ENCODE data around the gene DUOX1. TPM values are rescaled to one million over a fixed set of nuclear protein-coding genes. Genes with fewer than 3 reads are reported as not detected.
A peak's percentile ranks its signal among the peaks of the same experiment; 100 is the strongest.

DUOX1 gene
- total and polyA plus RNA-seq, 2 of the 13 experiments (the other 11 are each of a cell fraction or from before 2014, with no cell fraction given): 0.03 TPM; not detected in 1

- TF ChIP-seq ZFP36L2 (CRISPR knock-in tag; IDR thresholded peaks at IDR 0.05): no peak
- peak; percentile 11; the same call in 1 of the 2 replicates for TF ChIP-seq ZBTB7A (CRISPR knock-in tag; IDR thresholded peaks at IDR 0.05)
- no peak for TF ChIP-seq ZBTB20 (CRISPR knock-in tag; IDR thresholded peaks at IDR 0.05; ENCODE audit: borderline replicate concordance, low read depth)
- no peak for TF ChIP-seq WIZ (CRISPR knock-in tag; IDR thresholded peaks at IDR 0.05)
- 0 out of 2 replicates have a peak, but pooled peaks have one; percentile 70 for TF ChIP-seq KLF15 (CRISPR knock-in tag; IDR thresholded peaks at IDR 0.05; ENCODE audit: borderline replicate concordance)
- TF ChIP-seq ZNF546 (CRISPR knock-in tag; conservative IDR thresholded peaks at IDR 0.05): no peak
- TF ChIP-seq MAX (IDR thresholded peaks at IDR 0.05): peak; percentile 29
- TF ChIP-seq ZFP62 (CRISPR knock-in tag; IDR thresholded peaks at IDR 0.05): no peak
- TF ChIP-seq AFF4 (CRISPR knock-in tag; IDR thresholded peaks at IDR 0.05): no peak
- TF ChIP-seq TSC22D2 (CRISPR knock-in tag; IDR thresholded peaks at IDR 0.05; ENCODE audit: borderline replicate concordance): no peak
- peak; percentile 11; the same call in 1 of the 2 replicates for TF ChIP-seq ZNF564 (CRISPR knock-in tag; IDR thresholded peaks at IDR 0.05)
- TF ChIP-seq GATAD1 (CRISPR knock-in tag; IDR thresholded peaks at IDR 0.05): no peak
- no peak for TF ChIP-seq E2F2 (CRISPR knock-in tag; IDR thresholded peaks at IDR 0.05; ENCODE audit: borderline replicate concordance)
- peak; percentile 33; the same call in 1 of the 2 replicates for TF ChIP-seq ZNF263 (CRISPR knock-in tag; IDR thresholded peaks at IDR 0.05)
- no peak for TF ChIP-seq JARID2 (CRISPR knock-in tag; IDR thresholded peaks at IDR 0.05; ENCODE audit: insufficient replicate concordance)
- TF ChIP-seq ZNF513 (CRISPR knock-in tag; conservative IDR thresholded peaks at IDR 0.05): no peak
- peak; percentile 7; the same call in 1 of the 2 replicates for TF ChIP-seq ZNF441 (CRISPR knock-in tag; IDR thresholded peaks at IDR 0.05; ENCODE audit: borderline replicate concordance)
- peak; percentile 69 for TF ChIP-seq ZNF687 (CRISPR knock-in tag; IDR thresholded peaks at IDR 0.05)
- peak; percentile 11 for TF ChIP-seq ZEB1 (IDR thresholded peaks at IDR 0.05; ENCODE audit: insufficient replicate concordance, low read depth)
These were observed 69.5 kb downstream of the DUOX1 start (continued) for GRCh38 chr15:45199136-45199810.
